KMS-11 (cell line): Measurements from ENCODE around the gene DERL2.

Experiments used
- H2AFZ ChIP-seq: fragments of 200-600 bp; sonication (generic); 2 replicates; pipeline ENCODE4 v1.6.1; 2016; ENCODE audit warnings: antibody characterized with exemption, mixed run types, low read depth
- H3K27ac ChIP-seq: fragments of 200-600 bp; sonication (generic); 2 replicates; pipeline ENCODE4 v1.6.1; 2016; ENCODE audit warnings: mild to moderate bottlenecking, mixed run types
- H3K27me3 ChIP-seq: fragments of 200-600 bp; sonication (generic); 2 replicates; pipeline ENCODE4 v1.6.1; 2017; ENCODE audit warnings: mild to moderate bottlenecking, low read depth, mixed run types, moderate library complexity; ENCODE audit not compliant: insufficient read depth
- H3K36me3 ChIP-seq: fragments of 200-600 bp; sonication (generic); 2 replicates; pipeline ENCODE4 v1.6.1; 2017; ENCODE audit warnings: mild to moderate bottlenecking, mixed run types; ENCODE audit not compliant: insufficient read depth
- H3K4me1 ChIP-seq: fragments of 200-600 bp; sonication (generic); 2 replicates; pipeline ENCODE4 v1.6.1; 2016; ENCODE audit warnings: mild to moderate bottlenecking, low read depth, mixed run types; ENCODE audit not compliant: poor library complexity, severe bottlenecking
- H3K4me2 ChIP-seq: fragments of 200-600 bp; sonication (generic); 2 replicates; pipeline ENCODE4 v1.7.0; 2016; ENCODE audit warnings: mild to moderate bottlenecking, mixed run types
- H3K4me3 ChIP-seq: fragments of 200-600 bp; sonication (generic); IDR thresholded peaks from 2 replicates; pipeline ENCODE4 v1.6.1; 2017; ENCODE audit warnings: low read depth, low read length, mixed read lengths; ENCODE audit not compliant: insufficient read depth
- H3K79me2 ChIP-seq: fragments of 200-600 bp; sonication (generic); 2 replicates; pipeline ENCODE4 v1.6.1; 2016; ENCODE audit warnings: low read depth, mixed run types; ENCODE audit not compliant: insufficient read depth
- H3K9ac ChIP-seq: fragments of 200-600 bp; sonication (generic); 2 replicates; pipeline ENCODE4 v1.6.1; 2016; ENCODE audit warnings: mild to moderate bottlenecking, mixed run types
- H4K20me1 ChIP-seq: fragments of 200-600 bp; sonication (generic); 2 replicates; pipeline ENCODE4 v1.6.1; 2016; ENCODE audit warnings: mild to moderate bottlenecking, mixed run types; ENCODE audit not compliant: insufficient read depth
- CTCF ChIP-seq: fragments of 200-600 bp; sonication (generic); conservative IDR thresholded peaks from 2 replicates; pipeline ENCODE4 v1.6.1; 2017; ENCODE audit warnings: low read depth, mild to moderate bottlenecking, antibody characterized with exemption, low read length, moderate library complexity, mixed read lengths

Gene DERL2

GRCh38 chr17:5422505-5422904 lies 63.5 kb downstream of the DERL2 start:
- no peaks in the 10 kb centered on the region for H3K36me3 ChIP-seq
- no peaks in the 10 kb centered on the region for H3K4me1 ChIP-seq
- H3K27ac ChIP-seq, result no peak overlapping the region
- no peaks in the 10 kb centered on the region for H4K20me1 ChIP-seq
- H3K4me2 ChIP-seq, result no peak overlapping the region
- no peak overlapping the region for H2AFZ ChIP-seq
- peaks cover 11% of the 10 kb centered on the region; the same call in 1 of the 2 replicates for H3K79me2 ChIP-seq
- H3K9ac ChIP-seq, result no peak overlapping the region
- TF ChIP-seq CTCF, result no peak
- H3K27me3 ChIP-seq, result no peaks in the 10 kb centered on the region
- H3K4me3 ChIP-seq, result no peak overlapping the region
